ENCODE results near the gene DDX11.
"Not testable (repeated sequence)": the region's sequence is repeated elsewhere in the genome, so short reads cannot be mapped to it uniquely, and the experiment has no call there.

Gene DDX11

GRCh38 chr12:31066196-31066595, 7.5 kb upstream of the DDX11 start:
- not testable (repeated sequence) for DNase-seq (ENCODE audit: low spot score); FAIRE-seq

- not testable (repeated sequence) for FAIRE-seq; DNase-seq (ENCODE audit: low spot score)
Observed at GRCh38 chr12:31067656-31068055, 6.0 kb upstream of the DDX11 start.

- FAIRE-seq; DNase-seq (ENCODE audit: low spot score): not testable (repeated sequence)
Observed at GRCh38 chr12:31070971-31071740, 2.5 kb upstream of the DDX11 start.

- not testable (repeated sequence) for FAIRE-seq
Observed at GRCh38 chr12:31072962-31073361, 698 bp upstream of the DDX11 start.

GRCh38 chr12:31074333-31074874, 744 bp downstream of the DDX11 start:
- DNase-seq (ENCODE audit: low spot score); FAIRE-seq: not testable (repeated sequence)

More at GRCh38 chr12:31072962-31073361, 698 bp upstream of the DDX11 start:
- not testable (repeated sequence) for DNase-seq (ENCODE audit: low spot score)

- not testable (repeated sequence) for FAIRE-seq; DNase-seq (ENCODE audit: low spot score)
Observed at GRCh38 chr12:31076150-31076549, 2.5 kb downstream of the DDX11 start.

DNA sequence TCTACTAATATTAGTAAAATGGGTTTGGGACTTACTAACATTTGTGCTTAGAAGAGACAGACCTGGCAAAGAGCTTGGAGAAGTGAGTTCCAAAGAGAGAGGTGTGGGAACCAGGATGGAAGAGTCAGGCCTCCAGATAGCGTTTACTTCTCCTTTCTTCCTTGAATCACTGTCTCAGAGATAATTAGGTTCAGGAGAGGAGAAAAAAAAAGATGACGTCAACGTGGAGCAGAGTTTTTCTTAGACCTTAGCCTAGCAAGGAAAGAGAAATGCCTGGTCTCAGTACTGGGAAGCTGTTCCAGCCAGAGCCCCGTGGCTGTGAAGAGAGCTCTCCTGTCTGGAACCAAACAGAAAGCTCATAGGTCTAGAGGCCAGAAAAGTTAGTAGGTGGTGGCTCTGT, 3.4 kb downstream of the DDX11 start:
- DNase-seq (ENCODE audit: low spot score); FAIRE-seq: not testable (repeated sequence)

DNA sequence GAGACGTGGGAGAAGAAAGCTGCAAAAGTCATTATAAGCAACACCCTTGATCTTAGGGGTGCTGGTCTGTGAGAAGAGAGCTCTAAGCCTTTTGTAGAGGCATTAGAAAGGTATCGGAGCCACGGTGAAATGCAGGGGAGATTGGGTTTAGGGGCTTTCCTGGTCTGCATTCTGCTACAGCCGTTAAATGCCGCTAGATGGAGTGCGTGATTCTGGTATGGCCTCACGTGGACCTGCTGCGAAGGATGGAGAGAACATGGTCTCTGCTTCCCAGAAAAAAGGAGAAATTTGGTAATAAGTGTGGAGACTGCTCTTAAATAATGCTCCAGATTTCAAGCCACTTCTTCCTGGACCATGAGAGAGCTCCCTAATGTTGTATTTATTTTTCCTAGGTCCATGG, 4.3 kb downstream of the DDX11 start:
- not testable (repeated sequence) for FAIRE-seq; DNase-seq (ENCODE audit: low spot score)

GRCh38 chr12:31079421-31079820, 5.8 kb downstream of the DDX11 start:
- not testable (repeated sequence) for DNase-seq (ENCODE audit: low spot score); FAIRE-seq

DNA sequence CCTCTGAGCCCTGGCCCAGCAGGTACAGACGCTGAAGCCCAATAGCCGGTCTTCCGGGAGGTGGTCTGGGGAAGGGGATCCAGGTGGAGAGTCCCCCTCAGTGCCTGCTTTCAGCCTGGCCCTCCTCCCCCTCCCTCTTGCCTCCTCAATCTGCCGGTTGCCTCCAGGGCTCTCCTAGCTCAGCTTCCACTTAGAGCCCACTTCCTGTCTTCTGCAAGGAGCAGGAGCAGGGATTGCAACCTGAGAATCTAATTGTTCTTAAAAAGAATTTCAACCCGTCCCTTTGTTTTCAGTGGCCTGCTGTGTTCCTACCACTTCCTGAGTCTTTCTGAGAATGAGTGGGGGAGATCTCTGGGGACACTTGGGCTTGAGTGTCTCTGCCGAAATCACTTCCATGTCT, 6.6 kb downstream of the DDX11 start:
- not testable (repeated sequence) for FAIRE-seq
- peak; percentile 15 for DNase-seq (ENCODE audit: low spot score)

- not testable (repeated sequence) for FAIRE-seq; DNase-seq (ENCODE audit: low spot score)
Observed at GRCh38 chr12:31081274-31081673, 7.6 kb downstream of the DDX11 start.

- DNase-seq (ENCODE audit: low spot score); FAIRE-seq: not testable (repeated sequence)
Observed at GRCh38 chr12:31084241-31084640, 10.6 kb downstream of the DDX11 start.

DNA sequence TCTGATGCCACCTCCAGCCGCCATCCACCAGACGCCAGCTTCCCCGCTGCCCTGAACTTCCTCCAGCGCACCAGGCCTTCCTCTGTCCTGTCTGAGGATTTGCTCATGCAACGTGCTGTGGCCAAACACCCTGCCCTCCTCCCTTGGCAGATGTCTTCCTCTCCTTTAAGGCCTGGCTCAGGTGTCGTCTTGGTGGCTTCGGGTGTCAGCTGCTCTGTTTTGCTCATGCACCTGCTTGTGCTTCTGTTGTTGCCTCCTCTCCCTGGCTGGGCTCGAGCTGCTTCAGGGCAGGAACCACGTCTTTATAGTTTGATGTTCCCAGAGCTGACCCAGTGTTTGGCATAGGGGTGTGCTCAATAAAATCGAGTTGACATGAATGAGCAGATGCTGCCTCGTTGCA, 12.4 kb downstream of the DDX11 start:
- FAIRE-seq; DNase-seq (ENCODE audit: low spot score): not testable (repeated sequence)

DNA sequence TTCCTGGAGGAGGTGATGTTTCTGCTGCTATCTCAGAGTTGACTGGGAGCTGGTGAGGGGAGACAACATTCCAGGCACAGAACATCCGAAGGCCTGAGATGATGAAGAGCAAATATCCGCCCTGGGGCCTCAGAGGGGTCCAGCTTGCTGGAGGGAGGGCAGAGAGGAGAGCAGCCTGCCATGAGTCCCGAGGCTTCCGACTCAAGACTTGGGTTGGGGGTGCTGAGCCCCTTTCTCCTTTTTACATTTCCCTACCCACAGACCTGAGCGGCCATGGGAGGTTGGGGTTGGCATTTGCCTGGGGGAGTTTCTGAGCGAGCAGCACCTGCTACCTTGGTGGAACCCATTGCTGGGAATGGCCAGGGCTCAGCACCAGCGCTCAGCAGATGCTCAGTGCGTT, 13.8 kb downstream of the DDX11 start:
- not testable (repeated sequence) for DNase-seq (ENCODE audit: low spot score); FAIRE-seq

DNA sequence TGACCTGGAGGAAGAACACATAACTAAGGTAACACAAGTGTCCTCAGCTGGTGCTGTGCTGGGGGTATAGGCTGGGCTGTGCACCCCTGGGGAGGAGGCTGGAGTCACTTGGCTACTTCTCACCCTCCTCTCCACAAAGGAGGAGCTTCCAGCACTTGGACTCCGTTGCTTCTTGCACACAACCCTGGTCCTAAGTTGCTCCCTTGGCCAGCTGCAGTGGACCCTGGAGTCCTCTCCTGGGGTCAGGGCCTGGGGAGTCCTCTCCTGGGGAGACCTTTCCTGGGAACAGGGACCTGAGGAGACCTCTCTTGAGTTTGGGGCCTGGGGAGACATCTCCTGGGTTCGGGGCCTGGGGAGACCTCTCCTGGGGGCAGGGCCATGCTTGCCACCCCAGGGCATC, 14.3 kb downstream of the DDX11 start:
- not testable (repeated sequence) for FAIRE-seq; DNase-seq (ENCODE audit: low spot score)

DNA sequence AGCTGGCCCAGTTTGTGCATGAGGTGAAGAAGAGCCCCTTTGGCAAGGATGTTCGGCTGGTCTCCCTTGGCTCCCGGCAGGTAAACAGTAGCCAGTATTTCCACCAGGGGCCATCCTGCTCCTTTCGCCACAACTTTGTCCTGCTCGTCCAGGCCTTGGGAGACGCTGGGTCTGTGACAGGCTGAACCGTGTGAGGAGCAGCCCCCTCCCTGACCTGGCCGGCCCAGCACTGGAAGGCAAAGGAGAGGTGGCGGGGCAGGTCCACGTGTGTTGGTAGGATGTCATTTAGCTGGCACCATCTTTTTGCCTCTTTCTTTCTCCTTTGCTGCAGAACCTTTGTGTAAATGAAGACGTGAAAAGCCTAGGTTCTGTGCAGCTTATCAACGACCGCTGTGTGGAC, 15.4 kb downstream of the DDX11 start:
- DNase-seq (ENCODE audit: low spot score) (no peak), FAIRE-seq (no peak)

DNA sequence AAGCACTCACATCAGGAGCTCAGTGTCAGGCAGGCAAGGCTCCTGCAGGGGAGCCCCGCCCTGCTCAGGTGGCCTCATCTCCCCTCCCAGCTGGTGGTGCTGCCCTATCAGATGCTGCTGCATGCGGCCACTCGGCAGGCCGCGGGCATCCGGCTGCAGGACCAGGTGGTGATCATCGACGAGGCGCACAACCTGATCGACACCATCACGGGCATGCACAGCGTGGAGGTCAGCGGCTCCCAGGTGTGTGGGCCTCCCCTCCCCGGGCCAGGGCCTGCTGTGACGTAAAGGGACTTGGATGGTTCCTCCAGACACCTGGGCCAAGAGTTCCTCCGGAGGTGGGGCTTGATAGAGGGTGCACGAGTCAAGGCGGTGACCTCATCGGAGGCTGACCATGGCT, 18.0 kb downstream of the DDX11 start:
- DNase-seq (ENCODE audit: low spot score); FAIRE-seq: not testable (repeated sequence)

GRCh38 chr12:31092718-31093117, 19.1 kb downstream of the DDX11 start:
- not testable (repeated sequence) for FAIRE-seq; DNase-seq (ENCODE audit: low spot score)

- FAIRE-seq; DNase-seq (ENCODE audit: low spot score): not testable (repeated sequence)
Observed at GRCh38 chr12:31095080-31095860, 21.6 kb downstream of the DDX11 start.

GRCh38 chr12:31096251-31097065, 22.8 kb downstream of the DDX11 start:
- not testable (repeated sequence) for DNase-seq (ENCODE audit: low spot score); FAIRE-seq

DNA sequence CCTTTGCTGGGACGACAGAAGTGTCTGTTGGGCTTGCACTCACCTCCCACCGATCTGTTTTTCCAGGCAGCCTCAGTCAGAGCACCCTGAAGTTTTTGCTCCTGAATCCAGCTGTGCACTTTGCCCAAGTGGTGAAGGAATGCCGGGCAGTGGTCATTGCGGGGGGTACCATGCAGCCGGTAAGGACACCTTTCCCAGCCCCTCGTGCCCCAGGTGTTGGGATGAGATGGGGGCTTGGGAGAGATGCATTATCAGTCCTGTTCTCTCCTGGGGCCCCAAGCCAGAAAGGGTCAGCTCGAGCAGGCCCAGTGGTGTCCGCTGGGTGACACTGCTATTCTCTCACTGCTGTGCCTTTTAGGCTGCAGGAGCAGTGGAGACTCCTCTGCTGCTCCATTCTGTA, 24.2 kb downstream of the DDX11 start:
- FAIRE-seq; DNase-seq (ENCODE audit: low spot score): not testable (repeated sequence)
